Measurements from ENCODE around the gene DYRK1A.

Gene DYRK1A

GRCh38 chr21:37433456-37433840 lies 66.9 kb downstream of the DYRK1A start:
- Histone ChIP-seq H3K27ac (ENCODE audit: low read depth, low read length) (no peak overlapping the region), H3K36me3 (ENCODE audit: control insufficient read depth, insufficient read depth, low read length) (no peaks in the 10 kb centered on the region), H3K27me3 (ENCODE audit: control insufficient read depth, insufficient read depth, low read length) (no peaks in the 10 kb centered on the region), H3K4me1 (ENCODE audit: control insufficient read depth, insufficient read depth, low read length) (peaks cover 18% of the 10 kb centered on the region), H3K9ac (ENCODE audit: low read length) (no peak overlapping the region), H3K4me3 (ENCODE audit: low read length) (no peak overlapping the region)

- H3K4me3 ChIP-seq (ENCODE audit: low read length), result no peak overlapping the region
- H3K27ac ChIP-seq (ENCODE audit: low read depth, low read length), result no peak overlapping the region
- H3K27me3 ChIP-seq (ENCODE audit: control insufficient read depth, insufficient read depth, low read length), result no peaks in the 10 kb centered on the region
- H3K4me1 ChIP-seq (ENCODE audit: control insufficient read depth, insufficient read depth, low read length), result peaks cover 18% of the 10 kb centered on the region
- H3K36me3 ChIP-seq (ENCODE audit: control insufficient read depth, insufficient read depth, low read length), result no peaks in the 10 kb centered on the region
- no peak overlapping the region for H3K9ac ChIP-seq (ENCODE audit: low read length)
Observed at GRCh38 chr21:37435120-37435519, 68.5 kb downstream of the DYRK1A start.

- peaks cover 18% of the 10 kb centered on the region for H3K4me1 ChIP-seq (ENCODE audit: control insufficient read depth, insufficient read depth, low read length)
- H3K4me3 ChIP-seq (ENCODE audit: low read length), result no peak overlapping the region
- no peaks in the 10 kb centered on the region for H3K27me3 ChIP-seq (ENCODE audit: control insufficient read depth, insufficient read depth, low read length)
- no peaks in the 10 kb centered on the region for H3K36me3 ChIP-seq (ENCODE audit: control insufficient read depth, insufficient read depth, low read length)
- no peak overlapping the region for H3K27ac ChIP-seq (ENCODE audit: low read depth, low read length)
- H3K9ac ChIP-seq (ENCODE audit: low read length), result no peak overlapping the region
Observed at GRCh38 chr21:37435711-37436110, 69.1 kb downstream of the DYRK1A start.

DNA sequence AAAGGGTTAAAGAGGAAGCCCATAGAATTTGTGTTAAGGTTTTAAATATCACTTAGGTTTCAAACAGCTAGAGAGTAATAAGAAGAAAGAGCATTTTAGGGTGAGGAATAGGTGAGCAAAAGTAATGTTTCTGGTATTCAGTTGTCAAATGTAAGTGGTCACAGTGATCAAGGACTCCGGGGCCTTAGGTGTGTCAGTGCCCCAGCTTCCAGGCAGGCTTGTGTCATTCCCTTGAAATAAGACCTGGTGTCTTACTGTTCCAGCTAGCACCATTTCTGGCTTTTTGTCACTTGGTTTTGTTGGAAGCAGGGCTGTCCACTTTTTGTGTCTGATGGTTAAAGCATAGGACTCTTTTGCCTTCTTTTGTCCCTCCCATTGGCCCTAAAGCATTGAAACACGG lies 69.6 kb downstream of the DYRK1A start:
- no peak overlapping the region for H3K4me3 ChIP-seq (ENCODE audit: low read length)
- H3K27ac ChIP-seq (ENCODE audit: low read depth, low read length), result no peak overlapping the region
- H3K9ac ChIP-seq (ENCODE audit: low read length), result no peak overlapping the region
- peaks cover 16% of the 10 kb centered on the region for H3K4me1 ChIP-seq (ENCODE audit: control insufficient read depth, insufficient read depth, low read length)
- H3K27me3 ChIP-seq (ENCODE audit: control insufficient read depth, insufficient read depth, low read length), result no peaks in the 10 kb centered on the region
- no peaks in the 10 kb centered on the region for H3K36me3 ChIP-seq (ENCODE audit: control insufficient read depth, insufficient read depth, low read length)

- H3K27ac ChIP-seq (ENCODE audit: low read depth, low read length), result no peak overlapping the region
- peaks cover 15% of the 10 kb centered on the region for H3K4me1 ChIP-seq (ENCODE audit: control insufficient read depth, insufficient read depth, low read length)
- no peak overlapping the region for H3K9ac ChIP-seq (ENCODE audit: low read length)
- no peaks in the 10 kb centered on the region for H3K36me3 ChIP-seq (ENCODE audit: control insufficient read depth, insufficient read depth, low read length)
- H3K4me3 ChIP-seq (ENCODE audit: low read length), result no peak overlapping the region
- no peaks in the 10 kb centered on the region for H3K27me3 ChIP-seq (ENCODE audit: control insufficient read depth, insufficient read depth, low read length)
Observed at GRCh38 chr21:37437376-37438080, 71.0 kb downstream of the DYRK1A start.

- peaks cover 6% of the 10 kb centered on the region for H3K4me1 ChIP-seq (ENCODE audit: control insufficient read depth, insufficient read depth, low read length)
- H3K4me3 ChIP-seq (ENCODE audit: low read length), result no peak overlapping the region
- no peak overlapping the region for H3K9ac ChIP-seq (ENCODE audit: low read length)
- no peaks in the 10 kb centered on the region for H3K36me3 ChIP-seq (ENCODE audit: control insufficient read depth, insufficient read depth, low read length)
- H3K27me3 ChIP-seq (ENCODE audit: control insufficient read depth, insufficient read depth, low read length), result no peaks in the 10 kb centered on the region
- no peak overlapping the region for H3K27ac ChIP-seq (ENCODE audit: low read depth, low read length)
Observed at GRCh38 chr21:37443683-37444082, 77.1 kb downstream of the DYRK1A start.

GRCh38 chr21:37445228-37445627 lies 78.7 kb downstream of the DYRK1A start:
- Histone ChIP-seq H3K9ac (ENCODE audit: low read length) (no peak overlapping the region), H3K27ac (ENCODE audit: low read depth, low read length) (no peak overlapping the region), H3K36me3 (ENCODE audit: control insufficient read depth, insufficient read depth, low read length) (no peaks in the 10 kb centered on the region), H3K27me3 (ENCODE audit: control insufficient read depth, insufficient read depth, low read length) (no peaks in the 10 kb centered on the region), H3K4me3 (ENCODE audit: low read length) (no peak overlapping the region), H3K4me1 (ENCODE audit: control insufficient read depth, insufficient read depth, low read length) (peaks cover 6% of the 10 kb centered on the region)

- H3K4me1 ChIP-seq (ENCODE audit: control insufficient read depth, insufficient read depth, low read length), result peaks cover 6% of the 10 kb centered on the region
- no peak overlapping the region for H3K4me3 ChIP-seq (ENCODE audit: low read length)
- H3K27me3 ChIP-seq (ENCODE audit: control insufficient read depth, insufficient read depth, low read length), result no peaks in the 10 kb centered on the region
- no peaks in the 10 kb centered on the region for H3K36me3 ChIP-seq (ENCODE audit: control insufficient read depth, insufficient read depth, low read length)
- H3K27ac ChIP-seq (ENCODE audit: low read depth, low read length), result no peak overlapping the region
- no peak overlapping the region for H3K9ac ChIP-seq (ENCODE audit: low read length)
Observed at GRCh38 chr21:37446552-37446951, 80.0 kb downstream of the DYRK1A start.

DNA sequence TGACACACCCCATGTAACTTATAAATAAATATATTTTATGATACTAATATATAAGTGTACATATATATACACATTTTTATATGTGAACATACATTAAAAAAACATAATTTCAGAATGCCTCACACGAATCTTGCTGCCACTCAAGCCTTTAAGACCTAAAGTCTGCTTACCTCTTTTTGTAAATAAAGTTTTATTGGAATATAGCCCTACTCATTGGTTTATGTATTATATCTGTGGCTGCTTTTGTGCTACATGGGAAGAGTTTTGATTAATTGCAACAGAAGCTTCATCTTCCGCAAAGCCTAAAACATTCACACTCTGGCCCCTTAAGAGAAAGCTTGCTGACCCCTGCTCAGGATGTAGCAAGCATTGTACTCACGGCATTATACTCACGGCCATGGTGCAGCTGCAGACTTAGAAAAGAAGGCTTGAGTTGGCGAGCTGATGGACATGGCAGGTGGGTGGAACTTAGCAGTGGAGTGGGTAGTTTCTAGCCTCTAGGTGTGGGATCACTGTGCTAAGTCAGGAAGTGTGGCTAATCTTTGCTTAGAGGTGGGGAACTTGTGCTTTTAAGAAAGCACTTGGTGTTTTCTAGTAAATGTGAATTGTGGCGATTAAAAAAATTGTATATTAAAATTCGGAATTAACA lies 80.8 kb downstream of the DYRK1A start:
- H3K27me3 ChIP-seq (ENCODE audit: control insufficient read depth, insufficient read depth, low read length), result no peaks in the 10 kb centered on the region
- H3K27ac ChIP-seq (ENCODE audit: low read depth, low read length), result no peak overlapping the region
- H3K4me3 ChIP-seq (ENCODE audit: low read length), result no peak overlapping the region
- no peak overlapping the region for H3K9ac ChIP-seq (ENCODE audit: low read length)
- peaks cover 11% of the 10 kb centered on the region for H3K4me1 ChIP-seq (ENCODE audit: control insufficient read depth, insufficient read depth, low read length)
- no peaks in the 10 kb centered on the region for H3K36me3 ChIP-seq (ENCODE audit: control insufficient read depth, insufficient read depth, low read length)

DNA sequence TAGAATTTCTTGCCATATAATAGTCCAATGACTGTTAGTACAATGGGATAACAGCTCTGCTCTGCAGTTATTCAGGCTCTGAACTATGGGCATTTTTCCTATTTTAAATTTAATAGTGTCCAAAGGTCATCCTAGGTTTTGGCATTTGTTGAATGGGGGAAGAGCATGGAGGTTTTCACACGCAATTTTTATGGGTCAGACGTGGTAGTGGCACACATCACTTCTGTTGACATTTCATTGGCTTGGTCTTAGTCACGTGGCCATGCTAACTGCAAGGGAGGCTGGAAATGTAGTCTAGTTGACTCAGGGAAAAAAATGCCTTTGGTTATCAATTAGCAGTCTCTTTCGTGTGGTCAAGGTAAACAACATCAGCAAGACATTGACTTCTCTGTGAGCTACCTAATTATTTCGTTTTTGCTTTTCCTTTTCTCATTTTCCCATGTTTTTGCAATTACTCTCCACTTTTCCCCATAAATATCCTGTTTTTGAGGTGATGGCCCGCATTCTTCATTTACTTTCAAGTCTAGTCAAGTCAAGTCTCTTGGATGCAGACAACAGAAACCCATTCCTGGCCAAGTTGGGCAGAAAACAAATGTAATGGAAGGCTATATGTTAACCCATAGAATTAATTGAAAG lies 82.8 kb downstream of the DYRK1A start:
- Histone ChIP-seq H3K36me3 (ENCODE audit: control insufficient read depth, insufficient read depth, low read length) (no peaks in the 10 kb centered on the region), H3K4me1 (ENCODE audit: control insufficient read depth, insufficient read depth, low read length) (peaks cover 20% of the 10 kb centered on the region), H3K9ac (ENCODE audit: low read length) (no peak overlapping the region), H3K4me3 (ENCODE audit: low read length) (no peak overlapping the region), H3K27ac (ENCODE audit: low read depth, low read length) (no peak overlapping the region), H3K27me3 (ENCODE audit: control insufficient read depth, insufficient read depth, low read length) (no peaks in the 10 kb centered on the region)

- Histone ChIP-seq H3K27ac (ENCODE audit: low read depth, low read length) (no peak overlapping the region), H3K27me3 (ENCODE audit: control insufficient read depth, insufficient read depth, low read length) (no peaks in the 10 kb centered on the region), H3K36me3 (ENCODE audit: control insufficient read depth, insufficient read depth, low read length) (no peaks in the 10 kb centered on the region), H3K4me1 (ENCODE audit: control insufficient read depth, insufficient read depth, low read length) (peaks cover 16% of the 10 kb centered on the region), H3K4me3 (ENCODE audit: low read length) (no peak overlapping the region), H3K9ac (ENCODE audit: low read length) (no peak overlapping the region)
Observed at GRCh38 chr21:37450445-37450941, 83.9 kb downstream of the DYRK1A start.

- Histone ChIP-seq H3K9ac (ENCODE audit: low read length) (no peak overlapping the region), H3K27ac (ENCODE audit: low read depth, low read length) (no peak overlapping the region), H3K27me3 (ENCODE audit: control insufficient read depth, insufficient read depth, low read length) (no peaks in the 10 kb centered on the region), H3K4me1 (ENCODE audit: control insufficient read depth, insufficient read depth, low read length) (peaks cover 24% of the 10 kb centered on the region), H3K36me3 (ENCODE audit: control insufficient read depth, insufficient read depth, low read length) (no peaks in the 10 kb centered on the region), H3K4me3 (ENCODE audit: low read length) (no peak overlapping the region)
Observed at GRCh38 chr21:37451446-37451845, 84.9 kb downstream of the DYRK1A start.
